Suppressor macrophage treated with lipopolysaccharide for 1 hour (primary cell): Measurements from ENCODE around the gene PHACTR2.
"Not testable (repeated sequence)": the region's sequence is repeated elsewhere in the genome, so short reads cannot be mapped to it uniquely, and the experiment has no call there.

Experiments
- DNase-seq, 3 donors: peaks; one replicate each; pipeline ENCODE4 v3.0.0-alpha.2; 2020 to 2022

Gene PHACTR2

GRCh38 chr6:143677891-143678791, at the start of gene PHACTR2:
Gene PHACTR2, plus strand, starts transcription at chr6:143677965. Its CDS starts 199 bp downstream, at chr6:143678164.
- peak; percentile 52 to 90 (median 71) for DNase-seq

- no peak for DNase-seq
Measured at GRCh38 chr6:143629104-143630080, 48.4 kb upstream of the PHACTR2 start.

DNA sequence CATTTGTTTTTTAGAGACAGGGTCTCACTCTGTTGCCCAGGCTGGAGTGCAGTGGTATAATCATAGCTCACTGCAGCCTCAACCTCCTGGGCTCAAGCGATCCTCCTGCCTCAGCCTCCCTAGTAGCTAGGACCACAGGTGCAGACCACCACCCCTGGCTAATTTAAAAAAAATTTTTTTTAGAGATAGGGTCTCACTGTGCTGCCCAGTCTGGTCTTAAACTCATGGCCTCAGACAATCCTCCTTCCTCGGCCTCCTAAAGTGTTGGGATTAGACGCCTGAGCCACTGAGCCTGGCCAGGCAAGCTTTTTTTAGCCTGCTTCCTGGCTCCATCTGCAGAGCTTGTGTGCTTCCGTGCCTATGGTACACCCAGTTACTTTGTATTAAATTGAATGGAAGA, 46.6 kb upstream of the PHACTR2 start:
- not testable (repeated sequence) for DNase-seq

- DNase-seq: no peak
Measured at GRCh38 chr6:143632894-143633293, 44.9 kb upstream of the PHACTR2 start.

DNA sequence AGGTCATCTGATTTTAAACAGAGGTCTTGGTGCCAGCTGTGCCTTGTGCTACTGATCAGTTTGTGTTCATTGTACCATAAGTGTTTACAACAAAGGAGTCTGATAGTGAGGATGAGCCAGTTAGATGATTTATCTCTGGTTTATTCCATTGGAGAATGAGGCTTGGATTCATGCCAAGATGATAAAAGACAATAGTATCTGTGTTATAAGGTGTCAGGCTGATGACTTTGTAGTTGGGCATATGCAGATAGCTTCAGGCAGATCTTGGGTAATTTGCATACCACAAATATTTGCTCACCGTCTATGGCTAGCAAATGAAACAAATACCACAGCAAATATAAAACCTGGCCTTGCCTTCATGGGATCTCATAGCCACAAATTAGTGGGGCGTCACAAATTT, 43.3 kb upstream of the PHACTR2 start:
- no peak for DNase-seq

DNA sequence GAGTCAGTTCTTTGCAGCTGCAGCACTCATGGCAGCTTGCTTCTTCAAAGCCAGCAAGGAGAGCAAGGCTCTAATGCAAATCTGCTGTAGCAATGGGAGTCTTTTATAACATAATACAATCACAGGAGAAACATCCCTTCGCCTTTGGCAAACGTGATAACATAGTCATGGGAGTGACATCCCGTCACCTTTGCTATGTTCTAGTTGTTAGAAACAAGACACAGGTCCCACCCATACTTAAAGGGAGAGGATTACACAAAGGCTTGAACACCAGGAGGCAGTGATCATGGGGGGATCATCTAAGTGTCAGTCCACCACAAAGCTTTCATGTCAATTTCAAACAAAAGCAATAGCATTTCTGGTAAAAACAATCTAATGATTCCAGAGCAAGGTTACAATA, 40.1 kb upstream of the PHACTR2 start:
- no peak for DNase-seq

GRCh38 chr6:143642403-143642802, 35.4 kb upstream of the PHACTR2 start:
- no peak for DNase-seq

DNA sequence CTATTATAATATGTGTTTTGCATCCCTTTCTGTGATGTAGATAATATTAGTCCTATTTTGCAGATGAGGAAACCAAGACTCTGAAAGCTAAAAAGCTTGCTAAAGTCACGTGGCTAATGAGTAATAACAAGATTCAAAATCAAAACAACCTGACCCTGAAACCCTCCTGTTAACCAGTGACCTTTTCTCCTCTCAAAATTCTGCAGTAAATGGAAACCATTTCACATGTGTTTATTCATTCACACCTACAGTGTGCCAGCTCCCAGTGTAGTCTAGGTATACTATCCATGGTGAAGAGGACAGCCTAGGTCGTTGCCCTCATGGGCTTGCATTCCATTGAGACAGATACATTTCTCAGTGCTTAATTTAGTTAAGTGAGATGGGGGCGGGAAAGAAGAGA, 30.6 kb upstream of the PHACTR2 start:
- no peak for DNase-seq

DNA sequence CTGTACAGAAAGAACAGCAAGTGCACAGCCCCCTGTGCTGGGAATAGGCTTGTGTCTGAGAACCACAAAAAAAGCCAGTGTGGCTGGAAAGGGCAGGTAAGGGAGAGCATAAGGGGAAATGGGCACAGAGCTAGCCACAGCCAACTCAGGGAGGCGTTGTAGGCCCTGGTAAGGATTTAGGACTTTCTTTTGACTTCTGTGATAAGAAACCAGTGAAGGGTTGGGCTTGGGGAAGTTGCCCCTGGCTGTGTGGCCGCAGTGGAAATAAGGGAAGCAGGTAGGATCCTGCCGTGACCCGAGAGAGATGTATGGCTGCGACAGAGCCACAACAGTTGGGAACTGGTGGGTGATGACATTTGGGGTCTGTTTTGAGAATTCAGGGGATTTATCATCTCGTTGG, 30.0 kb upstream of the PHACTR2 start:
- DNase-seq: peak in 1 of 3 donors; percentile 6

GRCh38 chr6:143649319-143649718, 28.4 kb upstream of the PHACTR2 start:
- not testable (repeated sequence) for DNase-seq

DNA sequence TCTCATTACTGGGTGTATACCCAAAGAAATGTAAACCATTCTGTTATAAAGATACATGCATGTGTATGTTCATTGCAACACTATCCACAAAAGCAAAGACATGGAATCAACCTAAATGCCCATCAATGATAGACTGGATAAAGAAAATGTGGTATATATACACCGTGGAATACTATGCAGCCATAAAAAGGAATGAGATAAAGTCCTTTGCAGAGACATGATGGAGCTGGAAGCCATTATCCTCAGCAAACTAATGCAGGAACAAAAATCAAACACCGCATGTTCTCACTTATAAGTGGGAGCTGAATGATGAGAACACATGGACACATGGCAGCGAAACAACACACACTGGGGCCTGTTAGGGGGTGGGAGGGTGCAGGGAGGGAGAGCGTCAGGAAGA, 26.4 kb upstream of the PHACTR2 start:
- DNase-seq: not testable (repeated sequence)

DNA sequence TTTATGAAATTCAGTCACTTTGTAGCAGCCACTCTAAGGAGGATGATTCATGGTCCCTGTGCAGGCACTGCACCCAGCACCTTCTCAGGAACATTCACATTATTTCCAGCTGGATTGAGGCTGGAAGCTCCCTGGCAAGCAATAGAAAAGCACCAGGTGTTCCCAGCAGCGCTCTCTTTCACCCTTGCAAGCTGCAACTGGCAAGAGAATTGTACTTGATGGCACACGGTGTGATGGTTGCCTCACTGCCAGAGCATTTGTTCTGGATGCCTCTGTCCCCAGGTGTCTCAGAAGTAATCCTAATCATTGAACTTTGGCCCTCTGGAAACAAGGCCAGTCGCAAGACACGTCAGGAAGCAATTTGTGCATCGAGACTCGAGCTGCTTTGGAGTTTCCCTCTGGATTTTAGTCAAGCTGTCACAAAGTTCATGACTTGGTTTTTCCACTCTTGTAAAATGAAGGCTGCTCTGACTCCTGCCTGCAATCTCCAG, 24.9 kb upstream of the PHACTR2 start:
- DNase-seq: peak in 2 of 3 donors; percentile 14 to 25

DNA sequence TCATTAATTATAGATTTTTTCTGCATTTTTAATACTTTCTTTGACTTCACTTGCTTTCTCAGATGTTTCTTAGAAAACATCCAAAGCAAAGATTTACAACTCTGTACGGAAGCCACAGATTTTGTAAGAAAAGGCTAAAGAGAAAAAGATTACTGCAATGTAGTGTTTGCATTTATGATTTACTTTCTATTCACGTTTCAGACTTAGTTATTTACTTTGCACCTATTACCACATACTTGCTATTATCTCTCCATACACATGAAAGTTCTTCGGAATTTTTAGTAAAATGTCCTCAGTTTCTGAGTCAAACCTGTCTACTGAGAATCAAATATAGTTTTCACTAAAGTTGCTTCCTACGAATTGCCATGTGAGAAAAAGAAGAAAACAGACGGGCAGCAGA, 22.2 kb upstream of the PHACTR2 start:
- no peak for DNase-seq

GRCh38 chr6:143656026-143656425, 21.7 kb upstream of the PHACTR2 start:
- DNase-seq: no peak

- DNase-seq: no peak
Measured at GRCh38 chr6:143657809-143658208, 20.0 kb upstream of the PHACTR2 start.

GRCh38 chr6:143660170-143660569, 17.6 kb upstream of the PHACTR2 start:
- DNase-seq: not testable (repeated sequence)

DNA sequence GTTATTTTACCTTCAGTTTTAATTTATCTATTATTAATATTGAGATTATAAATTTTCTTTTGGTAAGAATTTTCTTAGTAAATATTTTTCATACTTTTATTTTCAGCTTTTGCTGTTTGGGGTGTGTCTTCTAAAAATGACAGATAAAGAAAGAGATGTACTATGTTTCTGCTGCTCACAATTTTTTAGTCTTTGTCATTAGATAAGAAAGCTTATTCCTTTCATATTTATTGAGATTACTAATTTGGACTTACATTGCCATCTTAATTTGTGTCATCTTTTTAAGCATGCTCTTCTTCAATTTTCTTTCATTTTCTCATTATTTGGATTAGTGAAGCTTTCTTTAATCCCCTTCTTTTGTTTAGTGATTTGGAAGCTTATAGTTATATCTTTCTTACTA, 13.6 kb upstream of the PHACTR2 start:
- DNase-seq: no peak

DNA sequence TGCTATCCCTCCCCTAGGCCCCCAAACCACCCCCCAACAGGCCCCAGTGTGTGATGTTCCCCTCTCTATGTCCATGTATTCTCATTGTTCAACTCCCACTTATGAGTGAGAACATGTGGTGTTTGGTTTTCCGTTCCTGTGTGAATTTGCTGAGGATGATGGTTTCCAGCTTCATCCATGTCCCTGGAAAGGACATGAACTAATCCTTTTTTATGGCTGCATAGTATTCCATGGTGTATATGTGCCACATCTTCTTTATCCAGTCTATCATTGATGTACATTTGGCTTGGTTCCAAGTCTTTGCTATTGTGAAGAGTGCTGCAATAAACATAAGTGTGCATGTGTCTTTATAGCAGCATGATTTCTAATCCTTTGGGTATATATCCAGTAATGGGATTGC, 11.8 kb upstream of the PHACTR2 start:
- DNase-seq: not testable (repeated sequence)

DNA sequence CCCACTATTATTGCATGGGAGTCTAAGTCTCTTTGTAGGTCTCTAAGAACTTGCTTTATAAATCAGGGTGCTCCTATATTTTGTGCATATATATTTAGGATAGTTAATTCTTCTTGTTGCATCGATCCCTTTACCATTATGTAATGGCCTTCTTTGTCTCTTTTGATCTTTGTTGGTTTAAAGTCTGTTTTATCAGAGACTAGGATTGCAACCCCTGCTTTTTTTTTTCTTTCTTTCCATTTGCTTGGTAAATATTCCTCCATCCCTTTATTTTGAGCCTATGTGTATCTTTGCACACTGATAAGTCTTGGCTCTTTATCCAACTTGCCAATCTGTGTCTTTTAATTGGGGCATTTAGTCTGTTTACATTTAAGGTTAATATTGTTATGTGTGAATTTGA, 8.3 kb upstream of the PHACTR2 start:
- not testable (repeated sequence) for DNase-seq

- no peak for DNase-seq
Measured at GRCh38 chr6:143673669-143674068, 4.1 kb upstream of the PHACTR2 start.

DNA sequence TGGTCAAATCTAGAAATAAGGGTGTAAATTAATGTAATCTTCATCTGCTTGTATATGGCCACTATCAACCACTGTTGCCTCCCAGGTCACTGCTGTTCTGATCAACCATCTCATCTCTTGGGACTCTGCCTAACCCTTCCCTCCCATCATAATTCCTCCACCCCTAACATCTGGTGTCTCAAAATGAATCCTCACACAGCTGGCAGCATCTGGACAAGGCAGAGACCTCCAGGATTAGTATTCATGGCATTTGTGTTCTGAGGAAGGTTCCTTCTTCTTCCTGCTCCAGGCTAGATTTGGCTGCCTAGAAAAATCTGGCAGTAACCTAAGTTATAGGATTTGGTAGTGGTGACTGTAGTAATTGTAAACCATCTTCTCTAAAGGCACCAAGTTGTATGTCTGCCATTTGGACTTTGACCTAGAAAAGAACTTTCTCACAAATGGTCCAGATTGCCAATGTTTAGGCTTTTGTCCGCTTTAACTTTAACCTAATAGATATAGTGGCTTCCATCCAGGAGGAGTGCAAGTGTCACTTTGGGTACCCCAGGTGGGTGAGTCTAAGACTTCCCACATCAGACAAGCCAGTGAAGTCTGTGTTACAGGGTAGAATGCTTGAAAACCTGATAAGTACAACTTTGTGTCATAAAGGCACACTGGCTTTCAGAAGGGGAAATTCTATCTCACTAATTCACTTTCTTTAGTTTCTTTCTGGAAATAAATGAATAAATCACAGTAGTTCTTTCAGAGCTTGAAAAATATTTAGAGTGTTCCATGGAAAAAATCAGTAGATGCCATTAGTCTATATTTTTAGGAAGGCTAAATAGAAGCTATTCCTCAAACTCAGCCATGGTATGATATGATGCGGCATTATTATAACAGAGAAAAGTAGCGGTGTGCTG, 3.0 kb upstream of the PHACTR2 start:
- DNase-seq: no peak

GRCh38 chr6:143675382-143675900, 2.3 kb upstream of the PHACTR2 start:
- no peak for DNase-seq
